K562 (cell line): ENCODE data around the gene ADAP1. TPM values are rescaled to one million over a fixed set of nuclear protein-coding genes. Genes with fewer than 3 reads are reported as not detected.

Source experiments
- CBX5 ChIP-seq: IDR thresholded peaks from 2 replicates; pipeline ENCODE4 v1.6.1; 2014; ENCODE audit warnings: low read depth, borderline replicate concordance
- CHAMP1 ChIP-seq: fragments of 450-650 bp; IDR thresholded peaks from 2 replicates; pipeline ENCODE4 v1.6.1; 2016; ENCODE audit warnings: mild to moderate bottlenecking
- E2F1 ChIP-seq: sonication (generic); formaldehyde crosslinking; IDR thresholded peaks from 2 replicates; pipeline ENCODE4 v1.8.1; 2023; ENCODE audit warnings: mild to moderate bottlenecking, missing genetic modification reagents, moderate library complexity
- KLF13 ChIP-seq: fragments of 450-650 bp; IDR thresholded peaks from 2 replicates; pipeline ENCODE4 v1.6.1; 2016; ENCODE audit warnings: missing genetic modification characterization, low read depth, mild to moderate bottlenecking, missing compliant biosample characterization, moderate library complexity, borderline replicate concordance
- NCOA2 ChIP-seq, 2 experiments: fragments of 450-650 bp; IDR thresholded peaks; 2 replicates each; pipeline ENCODE4 v1.6.1; 2018; ENCODE audit warnings: mild to moderate bottlenecking in 2 of 2, moderate library complexity in 1 of 2; ENCODE audit not compliant: partially characterized antibody in 2 of 2
- REST ChIP-seq, 2 experiments: fragments of 450-650 bp; formaldehyde crosslinking in 1 of 2; IDR thresholded peaks; 2 replicates each; pipeline versions ENCODE4 v1.4.0 to v1.6.1; 2014 to 2020; ENCODE audit warnings: mild to moderate bottlenecking in 2 of 2, borderline replicate concordance in 1 of 2, low read depth in 1 of 2
- SMARCB1 ChIP-seq: IDR thresholded peaks from 2 replicates; pipeline ENCODE4 v1.6.1; 2011; ENCODE audit warnings: improper control_type of control experiment, low read depth; ENCODE audit not compliant: insufficient read length
- SRF ChIP-seq, 2 experiments: fragments of 250-450, 450-650 bp in 1 of 2; sonication (Bioruptor Pico) in 1 of 2; sonication (generic) in 1 of 2; formaldehyde crosslinking; IDR thresholded peaks; 2 replicates each; pipeline versions ENCODE4 v1.5.0 to v1.5.1; 2020 to 2022; ENCODE audit warnings: mild to moderate bottlenecking in 1 of 2, missing genetic modification reagents in 1 of 2
- ZNF165 ChIP-seq: fragments of 250-450 bp; sonication (Bioruptor Pico); IDR thresholded peaks from 2 replicates; pipeline ENCODE4 v1.4.0; 2020; ENCODE audit warnings: borderline replicate concordance
- ZNF174 ChIP-seq: fragments of 250-450 bp; sonication (Bioruptor Pico); IDR thresholded peaks from 2 replicates; pipeline ENCODE4 v1.4.0; 2020; ENCODE audit warnings: mild to moderate bottlenecking
- ZNF431 ChIP-seq: sonication (generic); formaldehyde crosslinking; IDR thresholded peaks from 2 replicates; pipeline ENCODE4 v1.8.0; 2022; ENCODE audit warnings: mild to moderate bottlenecking, missing genetic modification reagents
- ZNF449 ChIP-seq: fragments of 250-450 bp; sonication (Bioruptor Pico); IDR thresholded peaks from 2 replicates; pipeline ENCODE4 v1.8.0; 2022; ENCODE audit warnings: moderate library complexity, mild to moderate bottlenecking, inconsistent platforms
- ZNF699 ChIP-seq: fragments of 250-450 bp; sonication (Bioruptor Pico); IDR thresholded peaks from 2 replicates; pipeline ENCODE4 v1.8.0; 2021; ENCODE audit warnings: mild to moderate bottlenecking, moderate library complexity; ENCODE audit not compliant: insufficient replicate concordance
- polyA plus RNA-seq, 8 experiments: library from polyadenylated mRNA; depleted of rRNA in 4 of 8; stranded (reverse) in 5 of 8; unstranded in 3 of 8; fragments of >200 nt; fragmentation: Nextera tagmentation in 2 of 8; fragmentation: Illumina TruSeq in 1 of 8; extraction: Ambion mirVana in 2 of 8; extraction: Trizol in 1 of 8; gene quantifications; 2 replicates each; pipeline versions ENCODE4 v1.2.1 to v1.2.3, GENCODE V29; 2011 to 2014; ENCODE audit warnings: inconsistent platforms in 1 of 8, missing spikeins in 1 of 8
- total RNA-seq, 7 experiments: library from RNA; depleted of rRNA in 6 of 7; stranded (reverse); fragments of >200 nt in 6 of 7; fragmentation: Illumina TruSeq in 2 of 7; extraction: Trizol in 2 of 7; gene quantifications; 2 replicates each; pipeline versions ENCODE4 v1.2.1 to v1.2.3, GENCODE V29; 2011 to 2021; ENCODE audit warnings: low replicate concordance in 1 of 7

The ADAP1 gene
- total and polyA plus RNA-seq, 9 of the 15 experiments (the other 6 are each of a cell fraction or from before 2014, with no cell fraction given): 0.27 to 1.4 (median 0.52) TPM; not detected in 3

- TF ChIP-seq CBX5 (peak; percentile 30; the same call in 1 of the 2 replicates), CHAMP1 (peak; percentile 61; the same call in 1 of the 2 replicates), ZNF449 (CRISPR knock-in tag) (no peak), KLF13 (no peak), NCOA2 (IDR thresholded peaks at IDR 0.05; ENCODE audit: partially characterized antibody in 2 of 2) (no peak), E2F1 (CRISPR knock-in tag) (peak; percentile 97), ZNF174 (no peak), ZNF165 (CRISPR knock-in tag) (no peak), REST (IDR thresholded peaks at IDR 0.05; ENCODE audit: borderline replicate concordance) (peak; percentile 79), REST (CRISPR knock-in tag; IDR thresholded peaks at IDR 0.05; ENCODE audit: low read depth) (no peak), SMARCB1 (no peak), ZNF431 (peak; percentile 95), SRF (CRISPR knock-in tag; IDR thresholded peaks at IDR 0.05) (peak in 1 of 2 experiments; percentile 70; a peak in 2 of 4 replicates), ZNF699 (CRISPR knock-in tag) (no peak)
Measured at GRCh38 chr7:873367-874002, 81.0 kb downstream of the ADAP1 start (continued).
